ENCODE results near the gene TEDC2. TPM values are rescaled to one million over a fixed set of nuclear protein-coding genes. Genes with fewer than 3 reads are reported as not detected.

Gene TEDC2
- total and polyA plus RNA-seq, 5 donors from 2014 or later = 0.41 to 1.4 (median 0.67) TPM; not detected in 2

DNA sequence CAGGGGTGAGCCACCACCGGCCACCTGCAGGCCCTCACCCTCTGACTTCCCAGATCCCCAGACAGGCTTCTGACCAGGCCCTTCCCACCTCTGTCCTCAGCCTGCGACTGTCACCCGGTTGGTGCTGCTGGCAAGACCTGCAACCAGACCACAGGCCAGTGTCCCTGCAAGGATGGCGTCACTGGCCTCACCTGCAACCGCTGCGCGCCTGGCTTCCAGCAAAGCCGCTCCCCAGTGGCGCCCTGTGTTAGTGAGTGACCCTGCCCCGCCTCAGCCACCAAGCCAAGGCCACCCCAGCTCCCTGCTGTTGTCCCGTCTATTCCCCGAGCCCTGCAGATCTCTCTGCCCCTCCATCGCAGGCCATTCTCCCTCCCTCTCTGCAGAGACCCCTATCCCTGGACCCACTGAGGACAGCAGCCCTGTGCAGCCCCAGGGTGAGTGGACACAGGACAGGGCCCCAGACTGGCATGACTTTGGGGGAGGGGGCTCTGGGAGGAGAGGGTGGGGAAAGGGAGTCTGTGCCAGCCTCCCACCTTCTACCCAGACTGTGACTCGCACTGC, 13.1 kb downstream of the TEDC2 start:
- H3K9me3 Mint-ChIP-seq = no peaks in the 10 kb centered on the region
- no peaks in the 10 kb centered on the region for H3K9me3 ChIP-seq (ENCODE audit: control insufficient read depth in 2 of 2, low read length in 2 of 2)
- peaks cover 34% of the 10 kb centered on the region for H3K27me3 Mint-ChIP-seq
- DNase-seq (no peak), ATAC-seq (ENCODE audit: low read depth in 2 of 2) (no peak)
- H3K27ac ChIP-seq (ENCODE audit: insufficient read depth, low read length, poor library complexity, severe bottlenecking) = no peak overlapping the region
- H3K36me3 ChIP-seq (ENCODE audit: control insufficient read depth, insufficient read depth, low read length) = no peaks in the 10 kb centered on the region
- peak overlapping the region; percentile 38 to 88 (median 81) for H3K4me3 Mint-ChIP-seq
- peaks cover 0 to 30% (median 8%) of the 10 kb centered on the region in 4 donors for H3K4me1 Mint-ChIP-seq
- peaks cover 3% of the 10 kb centered on the region for H3K36me3 Mint-ChIP-seq
- no peak overlapping the region for H3K4me3 ChIP-seq (ENCODE audit: low read depth, low read length)
- H3K27me3 ChIP-seq (ENCODE audit: control insufficient read depth, insufficient read depth, low read length) = peaks cover 12% of the 10 kb centered on the region
- H3K27ac Mint-ChIP-seq = no peak overlapping the region
- H3K4me1 ChIP-seq (ENCODE audit: control insufficient read depth, insufficient read depth, low read length, poor library complexity, severe bottlenecking) = peaks cover 55% of the 10 kb centered on the region

DNA sequence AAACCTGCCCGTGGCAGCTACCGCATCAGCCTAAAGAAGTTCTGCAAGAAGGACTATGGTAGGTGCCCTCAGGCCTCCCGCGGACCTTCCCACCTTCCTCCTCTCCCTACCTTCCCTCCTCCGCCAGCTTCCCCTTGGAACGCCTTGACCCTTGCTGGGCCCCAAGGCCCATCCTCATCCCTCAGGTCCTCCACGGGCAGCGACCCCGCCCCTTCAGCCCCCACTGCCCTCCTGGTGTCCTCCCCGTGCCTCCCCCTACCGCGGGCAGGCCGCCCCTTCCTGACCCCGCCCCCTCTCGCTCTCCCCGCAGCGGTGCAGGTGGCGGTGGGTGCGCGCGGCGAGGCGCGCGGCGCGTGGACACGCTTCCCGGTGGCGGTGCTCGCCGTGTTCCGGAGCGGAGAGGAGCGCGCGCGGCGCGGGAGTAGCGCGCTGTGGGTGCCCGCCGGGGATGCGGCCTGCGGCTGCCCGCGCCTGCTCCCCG, 13.6 kb downstream of the TEDC2 start:
- Histone ChIP-seq H3K4me1 (ENCODE audit: control insufficient read depth, insufficient read depth, low read length, poor library complexity, severe bottlenecking) (peaks cover 50% of the 10 kb centered on the region), H3K36me3 (ENCODE audit: control insufficient read depth, insufficient read depth, low read length) (no peaks in the 10 kb centered on the region), H3K9me3 (ENCODE audit: control insufficient read depth in 2 of 2, low read length in 2 of 2) (no peaks in the 10 kb centered on the region), H3K4me3 (ENCODE audit: low read depth, low read length) (no peak overlapping the region), H3K27me3 (ENCODE audit: control insufficient read depth, insufficient read depth, low read length) (peaks cover 12% of the 10 kb centered on the region), H3K27ac (ENCODE audit: insufficient read depth, low read length, poor library complexity, severe bottlenecking) (no peak overlapping the region)
- no peaks in the 10 kb centered on the region for H3K9me3 Mint-ChIP-seq
- peak overlapping the region; percentile 38 to 88 (median 81) for H3K4me3 Mint-ChIP-seq
- DNase-seq (peak in 1 of 3 donors; percentile 32), ATAC-seq (ENCODE audit: low read depth in 2 of 2) (peak in 1 of 2 donors; percentile 4)
- H3K36me3 Mint-ChIP-seq = peaks cover 3% of the 10 kb centered on the region
- peaks cover 0 to 30% (median 8%) of the 10 kb centered on the region in 4 donors for H3K4me1 Mint-ChIP-seq
- peaks cover 30% of the 10 kb centered on the region for H3K27me3 Mint-ChIP-seq
- H3K27ac Mint-ChIP-seq = no peak overlapping the region

- Histone ChIP-seq H3K4me1 (ENCODE audit: control insufficient read depth, insufficient read depth, low read length, poor library complexity, severe bottlenecking) (peaks cover 46% of the 10 kb centered on the region), H3K4me3 (ENCODE audit: low read depth, low read length) (no peak overlapping the region), H3K27ac (ENCODE audit: insufficient read depth, low read length, poor library complexity, severe bottlenecking) (peak overlapping the region; percentile 14), H3K9me3 (ENCODE audit: control insufficient read depth in 2 of 2, low read length in 2 of 2) (no peaks in the 10 kb centered on the region), H3K27me3 (ENCODE audit: control insufficient read depth, insufficient read depth, low read length) (peaks cover 12% of the 10 kb centered on the region), H3K36me3 (ENCODE audit: control insufficient read depth, insufficient read depth, low read length) (no peaks in the 10 kb centered on the region)
- H3K27ac Mint-ChIP-seq = no peak overlapping the region
- peak overlapping the region; percentile 63 to 88 (median 72) for H3K4me3 Mint-ChIP-seq
- ATAC-seq (ENCODE audit: low read depth in 2 of 2) (peak; percentile 78 to 79), DNase-seq (peak; percentile 40 to 68 (median 60))
- H3K27me3 Mint-ChIP-seq = peaks cover 25% of the 10 kb centered on the region
- peaks cover 0 to 30% (median 8%) of the 10 kb centered on the region in 4 donors for H3K4me1 Mint-ChIP-seq
- no peaks in the 10 kb centered on the region for H3K9me3 Mint-ChIP-seq
- H3K36me3 Mint-ChIP-seq = peaks cover 3% of the 10 kb centered on the region
Measured at GRCh38 chr16:2473999-2474876, 14.3 kb downstream of the TEDC2 start.

GRCh38 chr16:2474877-2475412, 15.0 kb downstream of the TEDC2 start, which contains the start of gene TBC1D24:
Gene TBC1D24 (plus strand): TSS chr16:2475127. CDS start chr16:2496149, 21,022 bp downstream.
- Mint-ChIP-seq H3K4me3 (peak within 1 kb of the TSS; percentile 79 to 89 (median 81)), H3K27ac (peak within 1 kb of the TSS in 1 of 3 donors; percentile 15), H3K36me3 (peaks cover 3% of the 10 kb centered on the region), H3K4me1 (peaks cover 0 to 25% (median 8%) of the 10 kb centered on the region in 4 donors), H3K27me3 (peaks cover 18% of the 10 kb centered on the region), H3K9me3 (no peaks in the 10 kb centered on the region)
- Histone ChIP-seq H3K4me3 (ENCODE audit: low read depth, low read length) (no peak within 1 kb of the TSS), H3K27me3 (ENCODE audit: control insufficient read depth, insufficient read depth, low read length) (peaks cover 6% of the 10 kb centered on the region), H3K27ac (ENCODE audit: insufficient read depth, low read length, poor library complexity, severe bottlenecking) (peak within 1 kb of the TSS; percentile 14), H3K4me1 (ENCODE audit: control insufficient read depth, insufficient read depth, low read length, poor library complexity, severe bottlenecking) (peaks cover 46% of the 10 kb centered on the region), H3K36me3 (ENCODE audit: control insufficient read depth, insufficient read depth, low read length) (no peaks in the 10 kb centered on the region), H3K9me3 (ENCODE audit: control insufficient read depth in 2 of 2, low read length in 2 of 2) (no peaks in the 10 kb centered on the region)
- DNase-seq = peak; percentile 65 to 79 (median 71)
- peak; percentile 59 to 60 for ATAC-seq (ENCODE audit: low read depth in 2 of 2)

- peaks cover 1% of the 10 kb centered on the region for H3K27me3 ChIP-seq (ENCODE audit: control insufficient read depth, insufficient read depth, low read length)
- no peak overlapping the region for H3K4me3 ChIP-seq (ENCODE audit: low read depth, low read length)
- no peaks in the 10 kb centered on the region for H3K36me3 ChIP-seq (ENCODE audit: control insufficient read depth, insufficient read depth, low read length)
- Mint-ChIP-seq H3K27ac (peak overlapping the region in 1 of 3 donors; percentile 15), H3K4me1 (peaks cover 0 to 25% (median 8%) of the 10 kb centered on the region in 4 donors), H3K9me3 (no peaks in the 10 kb centered on the region), H3K36me3 (peaks cover 3% of the 10 kb centered on the region), H3K4me3 (peak overlapping the region; percentile 79 to 89 (median 81)), H3K27me3 (peaks cover 10% of the 10 kb centered on the region)
- no peaks in the 10 kb centered on the region for H3K9me3 ChIP-seq (ENCODE audit: control insufficient read depth in 2 of 2, low read length in 2 of 2)
- ATAC-seq (ENCODE audit: low read depth in 2 of 2) (peak in 1 of 2 donors; percentile 7), DNase-seq (peak in 2 of 3 donors; percentile 26 to 42)
- peaks cover 46% of the 10 kb centered on the region for H3K4me1 ChIP-seq (ENCODE audit: control insufficient read depth, insufficient read depth, low read length, poor library complexity, severe bottlenecking)
- no peak overlapping the region for H3K27ac ChIP-seq (ENCODE audit: insufficient read depth, low read length, poor library complexity, severe bottlenecking)
Measured at GRCh38 chr16:2475413-2476344, 15.8 kb downstream of the TEDC2 start.

GRCh38 chr16:2476345-2476720, 16.4 kb downstream of the TEDC2 start:
- H3K9me3 Mint-ChIP-seq = no peaks in the 10 kb centered on the region
- H3K9me3 ChIP-seq (ENCODE audit: control insufficient read depth in 2 of 2, low read length in 2 of 2) = no peaks in the 10 kb centered on the region
- peak overlapping the region; percentile 69 to 89 (median 81) for H3K4me3 Mint-ChIP-seq
- H3K36me3 Mint-ChIP-seq = peaks cover 3% of the 10 kb centered on the region
- H3K27me3 Mint-ChIP-seq = peaks cover 10% of the 10 kb centered on the region
- ATAC-seq (ENCODE audit: low read depth in 2 of 2) (no peak), DNase-seq (no peak)
- peaks cover 41% of the 10 kb centered on the region for H3K4me1 ChIP-seq (ENCODE audit: control insufficient read depth, insufficient read depth, low read length, poor library complexity, severe bottlenecking)
- H3K4me1 Mint-ChIP-seq = peaks cover 0 to 25% (median 8%) of the 10 kb centered on the region in 4 donors
- H3K4me3 ChIP-seq (ENCODE audit: low read depth, low read length) = no peak overlapping the region
- H3K27ac ChIP-seq (ENCODE audit: insufficient read depth, low read length, poor library complexity, severe bottlenecking) = no peak overlapping the region
- H3K27ac Mint-ChIP-seq = peak overlapping the region in 2 of 3 donors; percentile 12 to 15
- no peaks in the 10 kb centered on the region for H3K27me3 ChIP-seq (ENCODE audit: control insufficient read depth, insufficient read depth, low read length)
- H3K36me3 ChIP-seq (ENCODE audit: control insufficient read depth, insufficient read depth, low read length) = no peaks in the 10 kb centered on the region

GRCh38 chr16:2476741-2477140, 16.8 kb downstream of the TEDC2 start:
- no peak for ATAC-seq (ENCODE audit: low read depth in 2 of 2)
- H3K9me3 Mint-ChIP-seq = no peaks in the 10 kb centered on the region
- Histone ChIP-seq H3K4me1 (ENCODE audit: control insufficient read depth, insufficient read depth, low read length, poor library complexity, severe bottlenecking) (peaks cover 37% of the 10 kb centered on the region), H3K4me3 (ENCODE audit: low read depth, low read length) (no peak overlapping the region), H3K36me3 (ENCODE audit: control insufficient read depth, insufficient read depth, low read length) (no peaks in the 10 kb centered on the region), H3K9me3 (ENCODE audit: control insufficient read depth in 2 of 2, low read length in 2 of 2) (no peaks in the 10 kb centered on the region), H3K27me3 (ENCODE audit: control insufficient read depth, insufficient read depth, low read length) (no peaks in the 10 kb centered on the region), H3K27ac (ENCODE audit: insufficient read depth, low read length, poor library complexity, severe bottlenecking) (no peak overlapping the region)
- no peak for DNase-seq
- peaks cover 0 to 25% (median 8%) of the 10 kb centered on the region in 4 donors for H3K4me1 Mint-ChIP-seq
- H3K36me3 Mint-ChIP-seq = peaks cover 3% of the 10 kb centered on the region
- peak overlapping the region; percentile 69 to 89 (median 81) for H3K4me3 Mint-ChIP-seq
- peak overlapping the region in 1 of 3 donors; percentile 12 for H3K27ac Mint-ChIP-seq
- H3K27me3 Mint-ChIP-seq = peaks cover 10% of the 10 kb centered on the region
